B cell (primary cell): Measurements from ENCODE around the gene COL16A1. TPM values are rescaled to one million over a fixed set of nuclear protein-coding genes. Genes with fewer than 3 reads are reported as not detected.

Experiments
- ATAC-seq: fragments of 200-7000 bp; cut with Tn5 transposase; one replicate; pipeline ENCODE4 v1.10.0; 2021; ENCODE audit warnings: low read depth, mild to moderate bottlenecking, moderate number of reproducible peaks, moderate library complexity
- CTCF ChIA-PET: fragments of 350-600 bp; sonication (Branson Sonifier 250); formaldehyde crosslinking; loops from one replicate; lab custom pipeline; 2021; ENCODE audit warnings: antibody characterized with exemption, inconsistent platforms; lab: Charles Lee
- POLR2A ChIA-PET: fragments of 350-600 bp; sonication (Branson Sonifier 250); formaldehyde crosslinking; loops from one replicate; lab custom pipeline; 2021; ENCODE audit warnings: antibody characterized with exemption; lab: Charles Lee
- DNase-seq: peaks from one replicate; pipeline ENCODE4 v3.0.0; 2013
- H2AFZ ChIP-seq: 2 replicates; pipeline ENCODE4 v1.6.1; 2012; ENCODE audit warnings: mild to moderate bottlenecking, low read depth, low read length; ENCODE audit not compliant: insufficient read depth, poor library complexity, severe bottlenecking
- H3K27ac ChIP-seq, 2 donors: 1 replicate in 1 of 2; 2 replicates in 1 of 2; pipeline ENCODE4 v1.5.1; 2012 to 2013; ENCODE audit warnings: low read length in 2 of 2, mild to moderate bottlenecking in 2 of 2, moderate library complexity in 1 of 2
- H3K27me3 ChIP-seq, 4 experiments: fragments of 200-600 bp in 1 of 4; sonication (generic) in 1 of 4; replicated peaks in 1 of 4; 1 replicate in 2 of 4; 2 replicates in 2 of 4; pipeline versions ENCODE4 v1.6.1 to v1.7.0; 2013 to 2016; ENCODE audit warnings: low read length in 3 of 4, mild to moderate bottlenecking in 2 of 4, mixed read lengths in 1 of 4, moderate library complexity in 1 of 4; ENCODE audit not compliant: insufficient read depth in 4 of 4, control insufficient read depth in 3 of 4; ENCODE audit errors: control extremely low read depth in 1 of 4
- H3K36me3 ChIP-seq, 2 experiments: replicated peaks in 1 of 2; 1 replicate in 1 of 2; 2 replicates in 1 of 2; pipeline versions ENCODE4 v1.6.1 to v1.7.1; 2013; ENCODE audit warnings: low read length in 1 of 2; ENCODE audit not compliant: insufficient read depth in 2 of 2, control insufficient read depth in 1 of 2; ENCODE audit errors: control extremely low read depth in 1 of 2, extremely low read depth in 1 of 2
- H3K4me1 ChIP-seq, 2 donors: fragments of 200-600 bp in 1 of 2; sonication (generic) in 1 of 2; 1 replicate in 1 of 2; 2 replicates in 1 of 2; pipeline versions ENCODE4 v1.5.1 to v1.6.1; 2013 to 2017; ENCODE audit warnings: low read length in 2 of 2; ENCODE audit not compliant: control insufficient read depth in 2 of 2, insufficient read depth in 2 of 2
- H3K4me2 ChIP-seq: replicated peaks from 2 replicates; pipeline ENCODE3; 2012; ENCODE audit warnings: mild to moderate bottlenecking, low read depth, low read length; ENCODE audit not compliant: poor library complexity, severe bottlenecking
- H3K4me3 ChIP-seq, 5 experiments: fragments of 200-600 bp in 1 of 5; sonication (generic) in 1 of 5; 1 replicate in 3 of 5; 2 replicates in 2 of 5; pipeline versions ENCODE4 v1.5.1 to v1.7.0; 2011 to 2016; ENCODE audit warnings: low read length in 4 of 5, mild to moderate bottlenecking in 4 of 5, low read depth in 2 of 5, control low read depth in 1 of 5, moderate library complexity in 1 of 5; ENCODE audit not compliant: insufficient read depth in 1 of 5; ENCODE audit errors: control extremely low read depth in 1 of 5, extremely low read depth in 1 of 5
- H3K79me2 ChIP-seq: fragments of 200-600 bp; sonication (generic); one replicate; pipeline ENCODE4 v1.6.0; 2016; ENCODE audit warnings: low read length; ENCODE audit not compliant: control insufficient read depth, insufficient read depth
- H3K9ac ChIP-seq: fragments of 200-600 bp; sonication (generic); 2 replicates; pipeline ENCODE4 v1.6.1; 2017; ENCODE audit warnings: mild to moderate bottlenecking, low read length, moderate library complexity
- H3K9me3 ChIP-seq, 3 donors: one replicate each; pipeline versions ENCODE4 v1.6.1 to v1.7.1; 2013; ENCODE audit warnings: low read length in 2 of 3; ENCODE audit not compliant: control insufficient read depth in 2 of 3, insufficient read depth in 1 of 3; ENCODE audit errors: control extremely low read depth in 1 of 3
- H4K20me1 ChIP-seq: 2 replicates; pipeline ENCODE4 v1.6.0; 2012; ENCODE audit warnings: mild to moderate bottlenecking, low read length; ENCODE audit not compliant: insufficient read depth, control insufficient read depth, poor library complexity, severe bottlenecking
- H3K27ac Mint-ChIP-seq: one replicate; pipeline ENCODE4 v1.8.0; 2021; ENCODE audit warnings: mixed read lengths
- H3K27me3 Mint-ChIP-seq: one replicate; pipeline ENCODE4 v1.8.0; 2021; ENCODE audit warnings: mixed read lengths
- H3K4me1 Mint-ChIP-seq: one replicate; pipeline ENCODE4 v1.8.0; 2021; ENCODE audit warnings: mixed read lengths
- H3K4me3 Mint-ChIP-seq: one replicate; pipeline ENCODE4 v1.8.0; 2021; ENCODE audit warnings: mixed read lengths
- H3K9me3 Mint-ChIP-seq: one replicate; pipeline ENCODE4 v1.8.0; 2022; ENCODE audit warnings: mixed read lengths; ENCODE audit not compliant: insufficient read depth
- CTCF ChIP-seq: fragments of 200-600 bp; IDR thresholded peaks from one replicate; pipeline ENCODE4 v1.8.0; 2022; ENCODE audit warnings: antibody characterized with exemption, mild to moderate bottlenecking
- EZH2 ChIP-seq: IDR thresholded peaks from 2 replicates; pipeline ENCODE4 v1.6.1; 2012; ENCODE audit warnings: borderline replicate concordance, low read depth, mild to moderate bottlenecking, moderate library complexity, low read length; ENCODE audit not compliant: insufficient read depth, poor library complexity, severe bottlenecking
- WGBS: methylation state at CpG from one replicate; pipeline ENCODE4 v1.1.5; 2013; ENCODE audit warnings: missing lambda C conversion rate; ENCODE audit not compliant: insufficient coverage; 5-methylcytosine and 5-hydroxymethylcytosine counted together
- intact Hi-C: fragments of 100-400 bp; cut with micrococcal nuclease; formaldehyde crosslinking; loops from one replicate; pipeline ENCODE4 v1.10.0; 2022
- polyA plus RNA-seq: library from polyadenylated mRNA; depleted of rRNA; stranded (reverse); fragments of >200 nt; gene quantifications from 2 replicates; pipeline ENCODE4 v1.2.3, GENCODE V29; 2012
- total RNA-seq, 2 donors: library from RNA; stranded (reverse); fragments of 120-200 nt in 1 of 2; gene quantifications; 1 replicate in 1 of 2; 2 replicates in 1 of 2; pipeline versions ENCODE4 v1.2.3 to v1.2.4, GENCODE V29; 2013 to 2022

Gene COL16A1
- total and polyA plus RNA-seq, 2 donors (not counting 1 experiment from before 2014, with no cell fraction given) = 0.07 TPM; not detected in 1

- no peaks in the 10 kb centered on the region for H3K79me2 ChIP-seq
- H3K27ac Mint-ChIP-seq = no peak overlapping the region
- POLR2A ChIA-PET = no interaction called here
These were observed 31.8 kb upstream of the COL16A1 start for GRCh38 chr1:31735571-31735970.

GRCh38 chr1:31734582-31735107 is 30.8 kb upstream of the COL16A1 start:
- WGBS = 100% methylated on average over 2 of the region's 7 CpGs
- DNase-seq (no peak), ATAC-seq (no peak)
- Histone ChIP-seq H3K36me3 (no peaks in the 10 kb centered on the region), H3K4me3 (no peak overlapping the region), H3K9ac (no peak overlapping the region), H4K20me1 (no peaks in the 10 kb centered on the region), H3K27me3 (no peaks in the 10 kb centered on the region), H3K9me3 (no peaks in the 10 kb centered on the region), H3K79me2 (no peaks in the 10 kb centered on the region), H2AFZ (no peak overlapping the region), H3K4me1 (peaks cover 7 to 9% of the 10 kb centered on the region in 2 donors), H3K4me2 (no peak overlapping the region), H3K27ac (no peak overlapping the region)
- Mint-ChIP-seq H3K27me3 (peaks cover 3% of the 10 kb centered on the region), H3K27ac (no peak overlapping the region), H3K4me1 (peaks cover 17% of the 10 kb centered on the region), H3K4me3 (no peak overlapping the region), H3K9me3 (no peaks in the 10 kb centered on the region)
- intact Hi-C loops = no loop called here
- TF ChIP-seq CTCF = no peak
- TF ChIP-seq EZH2 = no peak
- POLR2A ChIA-PET = no interaction called here
- CTCF ChIA-PET = no interaction called here

More at GRCh38 chr1:31735571-31735970, 31.8 kb upstream of the COL16A1 start:
- Histone ChIP-seq H3K27me3 (no peaks in the 10 kb centered on the region), H3K4me1 (peaks cover 11 to 14% of the 10 kb centered on the region in 2 donors), H3K36me3 (no peaks in the 10 kb centered on the region), H4K20me1 (no peaks in the 10 kb centered on the region), H3K9ac (no peak overlapping the region), H2AFZ (no peak overlapping the region), H3K27ac (no peak overlapping the region), H3K4me2 (no peak overlapping the region), H3K4me3 (no peak overlapping the region), H3K9me3 (no peaks in the 10 kb centered on the region)
- TF ChIP-seq EZH2 (no peak), CTCF (no peak)
- Mint-ChIP-seq H3K27me3 (no peaks in the 10 kb centered on the region), H3K4me1 (peaks cover 21% of the 10 kb centered on the region), H3K9me3 (no peaks in the 10 kb centered on the region), H3K4me3 (no peak overlapping the region)
- 96% methylated on average over 5 of the region's 10 CpGs for WGBS
- no peak for DNase-seq
- CTCF ChIA-PET = interaction anchor here (0.7 kb wide), 1 partner anchor 21 kb away, joined by 3 read pairs; no protein-coding TSS in a partner anchor
- intact Hi-C loops = no loop called here
- ATAC-seq = no peak
